Neutrophil (primary cell): ENCODE data around the gene PRPSAP2.

Experiments
- H3K27ac ChIP-seq: fragments of 200-600 bp; sonication (generic); 2 replicates; pipeline ENCODE4 v1.5.1; 2016; ENCODE audit warnings: mild to moderate bottlenecking, moderate library complexity
- H3K27me3 ChIP-seq: fragments of 200-600 bp; sonication (generic); 2 replicates; pipeline ENCODE4 v1.6.0; 2016; ENCODE audit warnings: mild to moderate bottlenecking
- H3K36me3 ChIP-seq: fragments of 200-600 bp; sonication (generic); 2 replicates; pipeline ENCODE4 v1.5.1; 2017
- H3K4me1 ChIP-seq, 2 experiments: fragments of 200-600 bp in 1 of 2; sonication (generic) in 1 of 2; 1 replicate in 1 of 2; 2 replicates in 1 of 2; pipeline versions ENCODE4 v1.5.1 to v1.6.1; 2013 to 2016; ENCODE audit warnings: low read depth in 1 of 2, low read length in 1 of 2, mild to moderate bottlenecking in 1 of 2, moderate library complexity in 1 of 2; ENCODE audit not compliant: control insufficient read depth in 1 of 2, insufficient read depth in 1 of 2
- H3K4me3 ChIP-seq, 2 experiments: fragments of 200-600 bp in 1 of 2; sonication (generic) in 1 of 2; 1 replicate in 1 of 2; 2 replicates in 1 of 2; pipeline ENCODE4 v1.5.1; 2013 to 2016; ENCODE audit warnings: low read depth in 1 of 2, low read length in 1 of 2, mild to moderate bottlenecking in 1 of 2, moderate library complexity in 1 of 2
- H3K9me3 ChIP-seq: fragments of 200-600 bp; sonication (generic); 2 replicates; pipeline ENCODE4 v1.5.1; 2016
- TF ChIP-seq, protein P1 (sequence below): fragments of 200-600 bp; sonication (generic); IDR thresholded peaks from 2 replicates; pipeline ENCODE4 v1.5.1; 2016; ENCODE audit warnings: antibody characterized with exemption

The PRPSAP2 gene

DNA sequence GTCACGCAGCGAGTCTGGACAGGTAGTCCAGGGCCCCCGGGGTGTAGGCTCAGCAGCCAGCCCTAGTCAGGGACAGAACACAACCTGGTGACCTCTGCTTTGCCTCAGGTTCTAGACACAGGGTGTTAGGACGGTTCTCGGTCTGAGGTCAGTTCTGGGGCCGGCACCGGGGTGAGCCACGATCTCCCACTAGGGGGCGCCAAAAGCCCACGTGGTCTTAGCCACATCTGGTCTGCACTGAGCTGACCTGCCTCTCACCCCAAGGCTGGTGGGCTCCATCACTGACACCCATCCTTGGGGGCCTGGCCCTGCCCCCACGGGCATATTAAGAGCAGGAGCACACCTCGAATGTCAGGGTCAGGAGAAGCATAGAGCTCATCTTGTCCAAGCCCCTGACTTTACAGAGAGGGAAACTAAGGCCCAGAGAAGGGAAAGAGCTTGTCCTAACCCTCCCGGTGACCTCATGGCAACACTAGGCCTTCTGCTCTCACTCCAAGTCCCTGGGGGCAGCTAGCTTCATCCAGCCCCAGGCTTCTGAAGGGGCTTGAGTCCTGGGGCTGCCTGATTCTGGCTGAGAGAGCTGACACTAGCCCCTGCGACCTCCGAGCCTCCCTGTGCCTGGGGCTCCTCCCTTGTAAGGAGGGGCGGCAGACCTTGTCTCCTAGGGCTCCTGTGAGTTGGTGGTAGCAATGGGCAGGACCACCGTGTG, 103.0 kb downstream of the PRPSAP2 start:
- no peaks in the 10 kb centered on the region for H3K9me3 ChIP-seq
- no peaks in the 10 kb centered on the region for H3K27me3 ChIP-seq
- no peak overlapping the region for H3K27ac ChIP-seq
- H3K4me1 ChIP-seq = peaks cover 0 to 7% of the 10 kb centered on the region in 2 experiments
- H3K36me3 ChIP-seq = no peaks in the 10 kb centered on the region
- H3K4me3 ChIP-seq = no peak overlapping the region
- TF ChIP-seq, protein P1, sequence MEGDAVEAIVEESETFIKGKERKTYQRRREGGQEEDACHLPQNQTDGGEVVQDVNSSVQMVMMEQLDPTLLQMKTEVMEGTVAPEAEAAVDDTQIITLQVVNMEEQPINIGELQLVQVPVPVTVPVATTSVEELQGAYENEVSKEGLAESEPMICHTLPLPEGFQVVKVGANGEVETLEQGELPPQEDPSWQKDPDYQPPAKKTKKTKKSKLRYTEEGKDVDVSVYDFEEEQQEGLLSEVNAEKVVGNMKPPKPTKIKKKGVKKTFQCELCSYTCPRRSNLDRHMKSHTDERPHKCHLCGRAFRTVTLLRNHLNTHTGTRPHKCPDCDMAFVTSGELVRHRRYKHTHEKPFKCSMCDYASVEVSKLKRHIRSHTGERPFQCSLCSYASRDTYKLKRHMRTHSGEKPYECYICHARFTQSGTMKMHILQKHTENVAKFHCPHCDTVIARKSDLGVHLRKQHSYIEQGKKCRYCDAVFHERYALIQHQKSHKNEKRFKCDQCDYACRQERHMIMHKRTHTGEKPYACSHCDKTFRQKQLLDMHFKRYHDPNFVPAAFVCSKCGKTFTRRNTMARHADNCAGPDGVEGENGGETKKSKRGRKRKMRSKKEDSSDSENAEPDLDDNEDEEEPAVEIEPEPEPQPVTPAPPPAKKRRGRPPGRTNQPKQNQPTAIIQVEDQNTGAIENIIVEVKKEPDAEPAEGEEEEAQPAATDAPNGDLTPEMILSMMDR = peak; percentile 77

DNA sequence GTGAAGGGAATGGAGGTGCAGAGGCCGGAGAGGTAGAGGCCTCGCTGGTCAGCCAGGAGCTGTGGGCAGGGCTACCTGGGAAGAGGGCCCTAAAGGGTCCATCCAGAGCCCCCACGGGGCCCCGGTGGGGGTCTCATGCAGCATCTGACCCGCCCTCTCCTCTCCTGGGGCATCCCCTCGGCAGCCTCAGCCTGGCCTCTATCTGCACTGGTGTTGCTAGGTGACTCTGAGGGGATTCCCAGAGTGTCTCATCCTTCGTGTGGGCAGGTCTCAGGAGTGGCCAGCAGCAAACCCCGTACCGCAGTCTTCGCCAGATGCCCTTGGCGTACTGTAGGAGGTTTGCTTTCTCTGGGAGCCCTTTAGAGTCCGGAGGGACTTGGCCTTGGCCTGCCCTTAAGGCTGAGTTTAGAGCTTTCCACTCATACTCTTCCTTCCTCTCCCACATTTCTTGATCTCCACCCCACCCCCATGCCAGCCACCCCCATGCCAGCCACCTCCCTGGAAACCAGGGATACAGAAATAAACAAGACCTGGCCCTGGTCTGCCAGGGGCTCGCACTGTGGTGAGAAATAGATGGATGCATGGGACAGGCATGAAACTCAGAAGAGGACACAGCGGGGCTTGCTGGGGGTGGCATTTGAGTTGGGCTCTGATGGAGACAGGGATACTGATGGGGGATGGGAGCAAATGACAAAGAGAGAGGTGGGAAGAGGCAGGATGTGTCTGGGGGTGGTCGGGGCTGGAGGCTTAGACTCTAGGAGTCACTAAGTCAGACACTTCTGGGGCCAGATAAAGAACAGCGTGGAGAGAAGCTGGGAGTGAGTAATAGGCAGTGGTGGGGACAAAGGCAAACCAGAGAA, 103.9 kb downstream of the PRPSAP2 start:
- no peaks in the 10 kb centered on the region for H3K9me3 ChIP-seq
- H3K4me3 ChIP-seq = no peak overlapping the region
- no peaks in the 10 kb centered on the region for H3K27me3 ChIP-seq
- peaks cover 0 to 7% of the 10 kb centered on the region in 2 experiments for H3K4me1 ChIP-seq
- no peaks in the 10 kb centered on the region for H3K36me3 ChIP-seq
- H3K27ac ChIP-seq = no peak overlapping the region
- TF ChIP-seq, protein P1 = no peak

DNA sequence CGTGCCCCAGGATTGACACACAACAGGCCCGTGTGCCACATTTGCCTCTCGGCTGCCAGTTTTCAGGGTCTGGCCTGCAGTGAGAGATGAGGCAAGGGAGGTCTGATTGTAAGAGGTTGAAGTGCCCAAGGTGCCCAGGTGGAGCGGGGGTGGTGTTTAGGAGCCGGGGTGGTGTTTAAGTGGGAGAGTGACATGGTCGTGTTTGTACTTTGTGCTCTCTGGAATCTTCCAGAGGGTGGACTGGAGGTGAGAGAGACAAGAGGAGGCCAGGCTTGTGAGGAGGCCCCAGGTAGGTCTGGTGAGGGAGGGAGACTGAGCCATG, 104.5 kb downstream of the PRPSAP2 start:
- Histone ChIP-seq H3K36me3 (no peaks in the 10 kb centered on the region), H3K4me3 (no peak overlapping the region), H3K4me1 (peaks cover 6 to 12% of the 10 kb centered on the region in 2 experiments), H3K9me3 (no peaks in the 10 kb centered on the region), H3K27me3 (no peaks in the 10 kb centered on the region), H3K27ac (no peak overlapping the region)
- TF ChIP-seq, protein P1 = no peak

DNA sequence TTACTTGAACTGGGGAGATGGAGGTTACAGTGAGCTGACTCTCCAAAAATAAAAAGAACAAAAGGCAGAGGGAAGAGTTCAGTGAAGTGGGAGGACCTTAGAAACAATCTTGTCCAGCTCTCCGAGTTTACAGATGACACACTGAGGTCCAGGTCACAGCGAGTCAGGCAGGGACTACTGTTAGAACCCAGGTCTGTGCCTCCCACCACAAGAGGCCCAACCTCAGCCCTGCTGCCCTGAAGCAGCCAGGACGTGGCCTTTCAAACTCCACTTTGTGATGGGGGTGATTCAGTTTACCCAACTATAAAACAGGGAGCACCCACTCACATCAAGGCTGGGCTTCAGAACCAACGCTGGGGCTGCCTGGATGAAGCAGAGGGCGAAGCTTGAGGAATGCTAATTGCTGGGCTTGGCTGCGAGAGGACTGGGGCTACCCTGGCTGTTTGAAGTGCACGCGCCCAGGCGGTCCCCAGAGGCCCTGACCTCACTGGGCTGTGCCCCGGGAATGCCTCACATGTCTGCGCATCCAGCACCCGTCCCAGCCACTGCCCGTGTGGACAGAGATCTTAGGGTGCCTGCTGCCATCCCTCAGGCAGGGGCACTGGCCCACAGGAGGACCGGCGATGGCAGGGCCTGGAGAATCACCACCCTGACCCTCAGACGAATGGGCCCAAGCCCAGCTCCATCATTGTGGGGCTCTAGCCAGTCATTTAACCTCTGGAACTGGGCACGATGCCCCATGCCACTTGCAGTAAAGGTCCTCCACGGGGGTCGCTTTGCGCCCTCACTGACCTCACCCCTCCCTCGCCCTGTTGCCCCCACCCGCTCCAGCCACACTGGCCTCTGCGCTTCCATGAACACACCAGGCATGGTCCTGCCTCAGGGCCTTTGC, 105.4 kb downstream of the PRPSAP2 start:
- H3K27ac ChIP-seq = no peak overlapping the region
- H3K4me1 ChIP-seq = peaks cover 15 to 21% of the 10 kb centered on the region in 2 experiments
- TF ChIP-seq, protein P1 = no peak
- no peaks in the 10 kb centered on the region for H3K9me3 ChIP-seq
- no peak overlapping the region for H3K4me3 ChIP-seq
- no peaks in the 10 kb centered on the region for H3K27me3 ChIP-seq
- H3K36me3 ChIP-seq = no peaks in the 10 kb centered on the region

DNA sequence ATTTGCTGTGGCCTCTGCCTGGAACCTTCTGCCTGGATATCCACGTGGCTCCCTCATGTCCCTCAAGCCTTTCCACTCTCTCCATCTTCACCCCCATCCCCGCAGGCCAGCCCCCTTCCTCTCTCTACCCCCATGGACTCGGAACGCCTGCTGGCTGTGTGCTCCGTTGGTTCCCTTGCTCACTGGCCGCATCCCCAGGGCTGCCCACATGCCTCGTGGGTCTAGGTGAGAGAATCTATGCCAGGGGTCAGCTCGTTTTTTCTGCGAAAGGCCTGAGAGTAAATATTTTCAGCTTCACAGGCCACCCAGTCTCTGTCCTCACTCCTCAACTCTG, 106.1 kb downstream of the PRPSAP2 start:
- Histone ChIP-seq H3K27me3 (no peaks in the 10 kb centered on the region), H3K36me3 (no peaks in the 10 kb centered on the region), H3K4me3 (no peak overlapping the region), H3K27ac (no peak overlapping the region), H3K9me3 (no peaks in the 10 kb centered on the region), H3K4me1 (peaks cover 21 to 27% of the 10 kb centered on the region in 2 experiments)
- TF ChIP-seq, protein P1 = no peak
